IPS-15b (cell line): ENCODE results near the gene CTBP2.

Experiments used
- H3K27me3 ChIP-seq: one replicate; pipeline ENCODE4 v1.6.1; 2013; ENCODE audit warnings: low read length; ENCODE audit not compliant: control insufficient read depth, insufficient read depth
- H3K36me3 ChIP-seq: one replicate; pipeline ENCODE4 v1.6.1; 2013; ENCODE audit warnings: low read length; ENCODE audit not compliant: control insufficient read depth, insufficient read depth
- H3K4me1 ChIP-seq: one replicate; pipeline ENCODE4 v1.6.1; 2013; ENCODE audit warnings: mild to moderate bottlenecking, low read length; ENCODE audit not compliant: control insufficient read depth, insufficient read depth
- H3K4me3 ChIP-seq: one replicate; pipeline ENCODE4 v1.5.1; 2013; ENCODE audit warnings: low read depth, low read length
- H3K9ac ChIP-seq: one replicate; pipeline ENCODE4 v1.6.1; 2013; ENCODE audit warnings: low read depth, mild to moderate bottlenecking, low read length
- H3K9me3 ChIP-seq: one replicate; pipeline ENCODE4 v1.6.1; 2013; ENCODE audit warnings: mild to moderate bottlenecking, low read length; ENCODE audit not compliant: control insufficient read depth, insufficient read depth

Gene CTBP2

DNA sequence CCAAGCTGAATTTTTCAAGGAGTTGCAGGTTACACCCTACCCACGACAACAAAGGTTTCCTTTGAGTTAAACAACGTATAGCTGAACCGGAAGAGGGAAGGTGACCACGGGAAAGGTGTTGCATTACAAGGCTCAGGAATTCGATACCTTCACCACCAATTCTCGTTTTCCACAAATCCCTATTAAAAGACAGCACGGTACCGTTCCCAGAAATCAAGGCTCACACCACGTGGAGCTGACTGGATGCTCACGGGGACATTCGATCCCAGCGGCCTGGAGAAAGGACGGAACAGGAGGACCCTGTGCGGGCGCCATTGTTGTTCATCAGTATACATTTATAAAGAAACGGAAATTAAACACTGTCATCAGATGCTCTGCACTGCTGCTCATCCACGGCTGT, 56.4 kb downstream of the CTBP2 start:
- Histone ChIP-seq H3K36me3 (peaks cover 39% of the 10 kb centered on the region), H3K4me3 (no peak overlapping the region), H3K9me3 (no peaks in the 10 kb centered on the region), H3K4me1 (peaks cover 34% of the 10 kb centered on the region), H3K9ac (no peak overlapping the region), H3K27me3 (no peaks in the 10 kb centered on the region)

DNA sequence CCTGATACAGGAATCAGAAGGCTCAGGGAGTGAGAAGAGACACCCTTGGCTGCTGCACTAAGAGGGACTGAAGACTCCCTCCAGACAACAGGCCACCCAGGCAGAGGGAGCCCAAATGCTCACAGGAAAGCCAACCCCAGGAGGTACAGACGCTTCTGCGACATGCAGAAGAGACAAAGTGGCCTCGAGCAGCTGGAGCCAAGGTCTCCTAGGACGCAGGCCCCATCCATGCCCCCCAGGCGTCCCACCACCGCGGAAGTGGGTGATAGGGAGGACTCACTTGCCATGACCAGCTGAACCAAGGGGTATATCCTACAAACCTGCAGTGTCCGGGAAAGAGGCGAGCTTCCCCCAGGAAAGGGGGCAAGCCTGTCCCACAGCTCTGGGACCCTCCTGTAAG, 56.9 kb downstream of the CTBP2 start:
- Histone ChIP-seq H3K9ac (no peak overlapping the region), H3K9me3 (no peaks in the 10 kb centered on the region), H3K36me3 (peaks cover 35% of the 10 kb centered on the region), H3K4me1 (peaks cover 34% of the 10 kb centered on the region), H3K27me3 (no peaks in the 10 kb centered on the region), H3K4me3 (no peak overlapping the region)

DNA sequence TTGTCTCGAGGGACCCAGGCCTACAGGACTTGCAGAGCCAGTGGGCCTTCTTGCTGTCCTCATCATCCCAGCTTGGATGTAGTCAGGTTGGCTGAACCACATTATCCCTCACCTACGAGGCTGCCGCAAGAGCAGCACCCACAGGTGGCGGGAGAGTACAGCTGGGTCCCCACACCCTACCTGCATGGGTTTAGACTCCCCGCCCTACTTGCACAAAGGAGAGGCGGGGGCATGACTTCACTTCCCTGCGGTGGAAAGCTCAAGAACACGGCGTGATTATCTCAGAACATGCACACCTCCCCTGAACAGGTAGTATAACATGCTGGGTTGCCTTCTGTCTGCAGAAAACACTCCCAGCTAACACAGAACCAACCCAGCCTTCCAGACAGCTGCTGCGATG, 57.5 kb downstream of the CTBP2 start:
- Histone ChIP-seq H3K36me3 (peaks cover 29% of the 10 kb centered on the region), H3K4me1 (peaks cover 34% of the 10 kb centered on the region), H3K9me3 (no peaks in the 10 kb centered on the region), H3K27me3 (no peaks in the 10 kb centered on the region), H3K9ac (no peak overlapping the region), H3K4me3 (no peak overlapping the region)

DNA sequence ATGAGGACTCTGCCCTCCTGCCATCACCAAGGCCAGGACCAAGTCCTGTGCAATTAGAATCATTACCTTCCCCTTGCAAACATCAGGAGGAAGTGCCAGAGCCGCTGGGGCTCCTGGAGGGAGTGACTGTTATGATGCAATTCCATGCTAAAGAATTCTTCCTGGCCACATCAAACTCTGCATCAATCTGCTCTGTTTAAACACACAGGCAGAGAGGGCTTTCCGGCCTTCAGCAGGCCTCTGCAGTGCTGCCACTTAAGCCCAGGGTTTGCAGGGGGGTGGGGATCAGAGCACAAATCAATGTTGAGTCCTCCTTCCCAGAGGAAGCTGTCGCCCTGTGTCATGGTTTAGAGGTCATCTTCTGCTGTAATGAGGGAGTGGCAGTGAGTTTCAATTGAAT, 58.1 kb downstream of the CTBP2 start:
- Histone ChIP-seq H3K4me3 (no peak overlapping the region), H3K9ac (no peak overlapping the region), H3K9me3 (no peaks in the 10 kb centered on the region), H3K27me3 (no peaks in the 10 kb centered on the region), H3K4me1 (peaks cover 34% of the 10 kb centered on the region), H3K36me3 (peaks cover 23% of the 10 kb centered on the region)

DNA sequence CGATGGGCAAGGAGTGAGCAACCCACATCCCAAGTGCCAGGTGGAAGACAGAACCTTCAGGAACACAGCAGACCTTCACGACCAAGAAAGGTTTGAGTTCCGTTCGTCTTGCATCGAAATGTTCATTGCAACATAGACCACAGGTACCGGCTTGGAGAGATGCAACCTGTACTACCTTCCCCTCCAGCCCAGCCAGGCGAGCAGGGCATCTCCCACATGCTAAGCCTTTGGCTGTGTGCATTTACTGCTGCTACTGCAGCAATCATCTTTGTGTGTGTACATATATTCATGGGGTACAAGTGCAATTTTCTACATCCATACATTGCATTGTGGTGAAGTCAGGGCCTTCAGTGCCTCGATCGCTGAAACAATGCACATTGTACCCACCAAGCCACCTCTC, 58.8 kb downstream of the CTBP2 start:
- H3K27me3 ChIP-seq = no peaks in the 10 kb centered on the region
- no peak overlapping the region for H3K9ac ChIP-seq
- H3K9me3 ChIP-seq = no peaks in the 10 kb centered on the region
- peaks cover 19% of the 10 kb centered on the region for H3K36me3 ChIP-seq
- H3K4me3 ChIP-seq = no peak overlapping the region
- H3K4me1 ChIP-seq = peaks cover 36% of the 10 kb centered on the region

DNA sequence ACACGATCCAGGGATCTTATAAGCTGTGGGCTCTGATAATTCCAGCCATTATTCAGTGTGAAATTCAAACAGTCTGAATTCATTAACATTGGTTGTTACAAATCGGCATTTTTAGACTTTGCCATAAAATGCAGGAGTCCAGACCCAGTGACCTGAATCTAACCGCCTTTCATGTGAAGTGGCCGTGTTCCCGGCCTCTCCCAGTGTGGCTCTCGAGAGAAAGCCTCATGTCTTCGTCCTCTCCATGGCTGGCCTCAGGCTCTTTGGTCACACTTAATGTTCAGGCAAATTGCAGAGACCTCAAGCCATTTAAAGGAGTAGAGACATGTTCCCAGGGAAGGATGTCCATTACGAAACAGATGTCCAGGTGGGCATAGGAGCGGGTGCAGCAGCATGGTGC, 59.3 kb downstream of the CTBP2 start:
- Histone ChIP-seq H3K27me3 (no peaks in the 10 kb centered on the region), H3K4me1 (peaks cover 39% of the 10 kb centered on the region), H3K36me3 (peaks cover 16% of the 10 kb centered on the region)

DNA sequence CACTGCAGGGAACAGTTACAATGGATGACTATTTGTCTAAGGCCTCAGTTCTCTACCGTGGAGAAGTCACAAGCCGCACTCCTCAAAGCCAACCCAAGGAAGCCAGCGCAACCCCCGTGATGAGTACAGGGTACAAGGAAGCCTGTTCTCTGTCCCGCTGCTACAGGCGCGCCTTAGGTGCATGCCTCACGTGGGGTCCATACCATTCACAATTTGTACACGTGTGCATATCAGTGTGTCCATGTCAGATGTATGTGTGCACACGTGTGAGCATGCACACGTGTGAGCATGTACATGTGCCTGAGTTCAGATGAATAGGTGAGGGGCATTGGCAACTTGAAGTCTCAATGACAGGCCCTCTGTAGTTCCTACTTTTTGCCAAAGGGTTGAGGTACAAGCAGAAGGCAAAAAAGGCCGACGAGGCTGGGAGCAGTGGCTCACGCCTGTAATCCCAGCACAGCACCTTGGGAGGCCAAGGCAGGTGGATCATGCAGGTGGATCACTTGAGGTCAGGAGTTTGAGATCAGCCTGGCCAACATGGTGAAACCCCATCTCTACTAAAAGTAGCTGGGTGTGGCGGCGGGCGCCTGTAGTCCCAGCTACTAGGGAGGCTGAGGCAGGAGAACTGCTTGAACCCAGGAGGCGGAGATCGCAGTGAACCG, 62.8 kb downstream of the CTBP2 start:
- H3K4me3 ChIP-seq = no peak overlapping the region
- H3K9me3 ChIP-seq = no peaks in the 10 kb centered on the region
- no peaks in the 10 kb centered on the region for H3K27me3 ChIP-seq
- H3K9ac ChIP-seq = no peak overlapping the region
- H3K4me1 ChIP-seq = peaks cover 28% of the 10 kb centered on the region
- peaks cover 11% of the 10 kb centered on the region for H3K36me3 ChIP-seq

More for the DNA sequence above, 59.3 kb downstream of the CTBP2 start:
- Histone ChIP-seq H3K9ac (no peak overlapping the region), H3K9me3 (no peaks in the 10 kb centered on the region), H3K4me3 (no peak overlapping the region)

DNA sequence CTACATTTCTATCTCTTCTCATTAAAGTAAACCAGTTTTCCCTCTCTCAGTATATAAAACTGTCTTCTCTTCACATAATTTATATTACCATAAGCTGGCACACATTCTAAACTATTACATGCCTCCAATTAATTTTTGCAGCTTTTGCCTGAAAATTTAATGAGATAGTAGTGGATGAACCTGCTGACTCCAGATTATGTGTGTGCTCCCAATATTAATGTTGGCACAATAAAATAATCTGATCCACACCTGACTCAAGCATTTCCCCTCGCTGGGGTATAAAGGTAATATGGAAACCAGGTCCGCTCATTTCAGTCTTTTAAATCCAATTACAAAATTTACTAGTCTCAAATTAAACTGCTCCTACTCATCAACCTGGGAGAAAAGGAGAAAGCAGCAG, 63.4 kb downstream of the CTBP2 start:
- Histone ChIP-seq H3K4me3 (no peak overlapping the region), H3K36me3 (peaks cover 6% of the 10 kb centered on the region), H3K27me3 (no peaks in the 10 kb centered on the region), H3K9ac (no peak overlapping the region), H3K4me1 (peaks cover 28% of the 10 kb centered on the region), H3K9me3 (no peaks in the 10 kb centered on the region)

DNA sequence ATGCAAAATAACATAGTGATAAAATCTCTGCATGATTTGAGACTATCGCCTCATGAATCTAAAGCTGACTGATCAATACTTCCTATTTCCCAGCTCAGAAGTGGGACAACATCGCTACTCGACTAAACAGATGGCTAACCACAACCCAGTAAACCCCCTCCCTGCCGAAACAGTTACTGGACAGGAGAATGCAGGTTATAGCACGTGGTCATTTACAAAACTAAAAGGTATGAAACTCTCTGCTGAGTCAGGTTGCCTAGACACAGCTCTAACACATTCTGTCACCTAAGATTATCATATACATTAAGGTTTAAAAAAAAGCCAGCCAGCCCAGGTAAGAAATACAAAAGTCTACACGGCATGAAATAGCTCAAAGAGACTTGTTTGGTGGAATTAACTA, 64.0 kb downstream of the CTBP2 start:
- Histone ChIP-seq H3K9me3 (no peaks in the 10 kb centered on the region), H3K9ac (no peak overlapping the region), H3K4me3 (no peak overlapping the region), H3K27me3 (no peaks in the 10 kb centered on the region), H3K4me1 (peaks cover 24% of the 10 kb centered on the region), H3K36me3 (peaks cover under 1% of the 10 kb centered on the region)

DNA sequence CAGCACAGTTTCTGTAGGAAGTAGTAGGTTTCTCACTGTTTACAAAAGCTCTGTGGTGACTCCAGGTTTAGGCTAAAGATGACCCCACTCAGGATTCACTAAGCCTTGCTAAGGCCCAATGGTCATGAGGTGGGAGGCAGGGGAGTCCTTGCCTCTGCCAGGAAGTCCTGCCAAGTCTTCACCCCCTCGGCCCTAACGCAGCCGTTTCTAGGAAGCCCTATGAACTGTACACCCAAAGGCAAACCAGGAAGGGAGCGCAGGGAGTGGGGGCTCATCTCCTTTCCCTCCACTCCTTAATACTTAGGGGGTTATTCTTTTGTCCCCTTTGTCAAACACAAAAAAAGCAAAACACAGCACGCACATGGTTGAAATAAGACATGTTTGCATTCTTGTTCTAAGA, 64.6 kb downstream of the CTBP2 start:
- no peak overlapping the region for H3K9ac ChIP-seq
- H3K36me3 ChIP-seq = no peaks in the 10 kb centered on the region
- H3K27me3 ChIP-seq = no peaks in the 10 kb centered on the region
- H3K9me3 ChIP-seq = no peaks in the 10 kb centered on the region
- no peak overlapping the region for H3K4me3 ChIP-seq
- peaks cover 18% of the 10 kb centered on the region for H3K4me1 ChIP-seq

DNA sequence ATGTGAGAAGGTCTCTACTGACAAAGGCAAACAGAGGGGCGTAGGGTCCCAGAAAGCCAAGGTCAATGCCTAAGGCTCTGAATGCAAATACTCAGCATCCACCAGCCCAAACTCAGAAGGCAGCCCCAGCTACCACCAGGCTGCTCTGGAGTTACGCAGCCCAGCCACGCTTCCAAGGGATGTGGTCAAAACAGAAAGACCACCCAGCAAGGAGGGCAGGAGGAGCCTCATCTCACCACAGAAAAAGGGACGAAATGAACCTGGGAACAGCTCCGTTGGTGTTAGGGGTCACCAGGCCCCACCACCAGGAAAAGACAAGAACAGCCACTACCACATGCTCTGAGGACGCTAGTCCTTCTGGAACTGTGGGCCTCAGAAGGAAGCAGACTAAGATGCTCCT, 65.1 kb downstream of the CTBP2 start:
- no peak overlapping the region for H3K4me3 ChIP-seq
- no peaks in the 10 kb centered on the region for H3K27me3 ChIP-seq
- peaks cover 18% of the 10 kb centered on the region for H3K4me1 ChIP-seq
- no peaks in the 10 kb centered on the region for H3K36me3 ChIP-seq
- no peak overlapping the region for H3K9ac ChIP-seq
- no peaks in the 10 kb centered on the region for H3K9me3 ChIP-seq

DNA sequence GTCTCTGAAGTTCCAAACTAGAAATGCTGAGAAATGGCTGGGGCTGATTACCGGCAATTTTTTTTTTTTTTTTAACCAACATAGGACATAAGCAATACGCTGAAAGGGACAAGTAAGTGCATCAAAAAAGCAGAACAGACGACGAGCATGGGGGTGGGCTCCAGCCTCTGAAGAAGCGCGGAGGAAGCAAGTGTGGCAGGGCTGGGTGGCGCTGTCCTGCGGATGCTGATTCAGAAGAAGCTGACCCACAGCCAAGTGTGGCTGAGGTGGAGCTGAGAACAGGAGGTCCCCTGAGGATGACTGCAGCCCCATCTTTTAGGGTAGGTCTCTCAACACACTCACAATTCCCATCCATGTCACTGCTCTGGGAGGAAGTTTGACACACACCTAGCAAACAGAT, 65.6 kb downstream of the CTBP2 start:
- no peaks in the 10 kb centered on the region for H3K9me3 ChIP-seq
- no peaks in the 10 kb centered on the region for H3K27me3 ChIP-seq
- no peak overlapping the region for H3K4me3 ChIP-seq
- H3K9ac ChIP-seq = no peak overlapping the region
- H3K36me3 ChIP-seq = no peaks in the 10 kb centered on the region
- peaks cover 16% of the 10 kb centered on the region for H3K4me1 ChIP-seq
